ENCODE data around the gene PPP1CB. TPM values are rescaled to one million over a fixed set of nuclear protein-coding genes. Genes with fewer than 3 reads are reported as not detected.

PPP1CB gene
- total RNA-seq (100 to 1,000 TPM; 381 to 525 (median 432) TPM), polyA plus RNA-seq (100 to 1,000 TPM in 1 of 2 donors, 10 to 100 TPM in 1; 81.8 to 101 TPM)
- long read RNA-seq, donor 1, full-length matches to known transcripts, result 782 of 809 reads
- long read RNA-seq, donor 1, partial matches to known transcripts, result 10 of 809 reads
- long read RNA-seq, donor 1, other reads (novel, unspliced or antisense), result 17 of 809 reads
- long read RNA-seq, donor 2, full-length matches to known transcripts, result 1,099 of 1,127 reads
- long read RNA-seq, donor 2, partial matches to known transcripts, result 11 of 1,127 reads
- long read RNA-seq, donor 2, other reads (novel, unspliced or antisense), result 17 of 1,127 reads
- long read RNA-seq, donor 3, full-length matches to known transcripts, result 567 of 808 reads
- long read RNA-seq, donor 3, partial matches to known transcripts, result 227 of 808 reads
- long read RNA-seq, donor 3, other reads (novel, unspliced or antisense), result 14 of 808 reads

DNA sequence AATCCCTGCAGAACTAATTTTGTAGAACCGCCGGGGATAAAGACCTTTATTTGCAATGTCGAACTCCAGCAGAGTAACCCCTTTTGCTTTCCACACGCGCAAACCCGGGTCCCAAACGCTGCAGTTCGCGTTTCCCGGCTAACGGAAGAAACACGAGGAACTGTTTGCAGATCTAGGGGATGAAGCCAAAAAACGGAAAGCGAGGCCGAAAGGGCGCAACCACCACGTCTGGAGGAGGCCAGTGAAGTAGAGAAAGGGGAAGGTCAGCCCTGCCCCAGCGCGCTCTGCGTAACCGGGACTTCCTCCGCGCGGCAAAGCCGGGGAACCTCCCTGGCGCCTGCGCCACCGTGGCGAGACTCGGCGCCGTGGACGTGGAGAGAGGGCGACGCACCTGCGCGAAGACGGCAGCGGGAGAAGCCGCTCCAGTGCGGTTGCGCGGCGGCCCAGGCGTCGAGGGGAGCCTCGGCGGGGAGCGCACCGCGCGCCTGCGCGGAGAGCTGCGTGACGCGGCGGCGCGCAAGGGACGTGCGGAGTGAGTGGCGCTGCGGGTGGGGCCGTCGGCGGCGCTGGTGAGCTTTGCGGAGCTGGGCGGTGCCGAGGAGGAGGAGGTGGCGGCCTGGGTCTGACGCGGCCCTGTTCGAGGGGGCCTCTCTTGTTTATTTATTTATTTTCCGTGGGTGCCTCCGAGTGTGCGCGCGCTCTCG lies at the start of gene PPP1CB:
TSS of gene PPP1CB (plus strand) at position 579 of the 704 bp plus-strand sequence. CDS start 295 bp downstream, outside the sequence.
- Histone ChIP-seq H3K27ac (peak within 1 kb of the TSS; percentile 95 to 100 (median 100)), H3K27me3 (no peaks in the 10 kb centered on the region), H3K4me1 (peaks cover 8 to 56% (median 44%) of the 10 kb centered on the region in 9 donors), H3K36me3 (no peaks in the 10 kb centered on the region), H3K4me3 (peak within 1 kb of the TSS; percentile 76 to 98 (median 94)), H3K9me3 (no peaks in the 10 kb centered on the region)
- peak; percentile 92 to 98 (median 94) for ATAC-seq
- peak in 8 of 9 donors; percentile 21 to 55 (median 38) for TF ChIP-seq CTCF (IDR thresholded peaks at IDR 0.05)
- intact Hi-C loops (cut with DNase I), result loop anchor here in 7 of 10 donors (1.0 to 10.0 kb wide), 10 partner anchors 68 to 187 kb away; no protein-coding TSS in a partner anchor
- DNase-seq, result peak; percentile 94 to 97
- 0 to 1% methylated on average over 69 to 81 of the region's 81 CpGs for WGBS, 2 donors

DNA sequence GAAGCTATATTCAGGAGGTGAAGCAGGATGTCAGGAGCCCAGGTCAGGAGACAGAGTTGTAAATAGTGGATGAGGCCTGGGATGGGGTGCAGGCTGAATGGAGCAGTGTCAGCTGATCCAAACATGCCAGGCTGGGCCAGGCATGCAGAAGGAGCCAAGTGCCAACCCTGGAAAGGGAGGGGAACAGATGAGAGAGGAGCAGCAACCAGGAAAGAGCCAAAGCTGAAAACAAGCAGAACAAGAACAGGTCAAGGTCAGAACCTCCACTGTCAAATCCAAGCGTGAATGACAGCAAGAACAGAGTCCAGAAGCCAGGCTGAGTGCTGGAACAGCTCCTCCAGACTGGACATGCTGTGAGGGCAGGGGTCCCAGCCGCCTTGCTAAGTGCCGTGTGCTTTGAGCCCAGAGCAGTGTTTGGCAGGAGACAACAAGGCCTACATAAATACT lies 49.2 kb upstream of the PPP1CB start:
- H3K27me3 ChIP-seq, result no peaks in the 10 kb centered on the region
- no peaks in the 10 kb centered on the region for H3K36me3 ChIP-seq
- ATAC-seq (peak; percentile 90 to 99 (median 96)), DNase-seq (peak; percentile 55 to 76)
- H3K27ac ChIP-seq, result peak overlapping the region; percentile 51 to 91 (median 78)
- no peak overlapping the region for H3K4me3 ChIP-seq
- intact Hi-C loops (cut with DNase I), result no loop called here
- peaks cover 0 to 19% (median 0%) of the 10 kb centered on the region in 11 donors for H3K9me3 ChIP-seq
- 43 to 67% methylated on average over 3 of the region's 3 CpGs for WGBS, 2 donors
- no peak for TF ChIP-seq CTCF (IDR thresholded peaks at IDR 0.05)
- peaks cover 0 to 11% (median 5%) of the 10 kb centered on the region in 9 donors for H3K4me1 ChIP-seq

DNA sequence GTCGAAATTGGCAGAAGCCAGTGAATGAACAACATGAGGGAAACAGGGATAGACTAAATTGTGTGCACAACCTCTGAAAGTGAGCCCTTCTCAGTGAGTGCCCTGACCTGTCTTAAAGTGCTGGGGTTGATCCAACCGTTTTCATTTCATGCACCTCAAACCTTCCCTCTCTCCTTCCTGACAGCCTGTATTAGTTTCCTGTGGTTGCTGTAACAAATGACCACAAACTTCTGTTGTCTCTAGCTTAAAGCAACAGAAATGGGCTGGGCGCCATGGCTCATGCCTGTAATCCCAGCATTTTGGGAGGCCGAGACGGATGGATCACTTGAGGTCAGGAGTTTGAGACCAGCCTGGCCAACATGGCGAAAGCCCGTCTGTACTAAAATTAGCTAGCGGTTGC lies 48.8 kb upstream of the PPP1CB start:
- WGBS, 2 donors, result 80 to 89% methylated on average over 8 of the region's 8 CpGs
- peak in 1 of 8 donors; percentile 4 for ATAC-seq

More for the DNA sequence above, 48.8 kb upstream of the PPP1CB start:
- Histone ChIP-seq H3K27ac (peak overlapping the region; percentile 51 to 91 (median 78)), H3K36me3 (no peaks in the 10 kb centered on the region), H3K9me3 (peaks cover 0 to 19% (median 0%) of the 10 kb centered on the region in 11 donors), H3K27me3 (no peaks in the 10 kb centered on the region), H3K4me3 (no peak overlapping the region), H3K4me1 (peaks cover 0 to 16% (median 6%) of the 10 kb centered on the region in 9 donors)
- intact Hi-C loops (cut with DNase I), result no loop called here
- DNase-seq, result no peak
- no peak for TF ChIP-seq CTCF (IDR thresholded peaks at IDR 0.05)

Data from heart right ventricle (tissue), 16 donors.